HepG2 (cell line): Measurements from ENCODE around the gene RABEP2. TPM values are rescaled to one million over a fixed set of nuclear protein-coding genes. Genes with fewer than 3 reads are reported as not detected.

Experiments
- ATAC-seq: fragments of 200-7000 bp; cut with Tn5 transposase; 3 replicates; pipeline ENCODE4 v1.9.1; 2020; ENCODE audit warnings: mild to moderate bottlenecking, moderate library complexity
- BruUV-seq: library from RNA; stranded (reverse); fragments of 400-500 nt; replicated peaks from 2 replicates; lab custom pipeline; 2021; lab: Mats Ljungman, UMichigan
- CTCF ChIA-PET: fragments of 300-600 bp; formaldehyde crosslinking; extraction: SDS; loops from one replicate; lab custom pipeline; 2021; ENCODE audit warnings: low total read pairs, inconsistent platforms, low intra/inter-chr PET ratio; lab: Yijun Ruan, JAX
- POLR2A ChIA-PET: fragments of 350-600 bp; sonication (Branson Sonifier 250); formaldehyde crosslinking; loops from one replicate; lab custom pipeline; 2020; ENCODE audit warnings: antibody characterized with exemption, inconsistent platforms; lab: Yijun Ruan, JAX
- DNase-seq: peaks from one replicate; pipeline ENCODE4 v3.0.0-alpha.2; 2015; ENCODE audit warnings: low spot score
- FAIRE-seq: peaks from 3 replicates; lab custom pipeline; 2011; peaks lifted over from hg19 to GRCh38; lab: Jason Lieb, UNC
- H2AFZ ChIP-seq: one replicate; pipeline ENCODE4 v1.6.1; 2011; ENCODE audit warnings: low read length, inconsistent platforms
- H3K27ac ChIP-seq: fragments of 300-600 bp; 3 replicates; pipeline ENCODE4 v1.8.0; 2011; ENCODE audit warnings: mixed run types, mild to moderate bottlenecking, mixed read lengths, low read length, inconsistent platforms; ENCODE audit not compliant: insufficient read depth; ENCODE audit errors: extremely low read length
- H3K27me3 ChIP-seq, 2 experiments: fragments of 200-600 bp in 1 of 2; 2 replicates in 1 of 2; 3 replicates in 1 of 2; pipeline versions ENCODE4 v1.6.0 to v1.8.0; 2011; ENCODE audit warnings: low read length in 2 of 2, mild to moderate bottlenecking in 2 of 2, moderate library complexity in 2 of 2, inconsistent platforms in 1 of 2; ENCODE audit not compliant: insufficient read depth in 2 of 2, control insufficient read depth in 1 of 2
- H3K36me3 ChIP-seq, 2 experiments: fragments of 200-600 bp in 1 of 2; replicated peaks in 1 of 2; 2 replicates in 1 of 2; 3 replicates in 1 of 2; pipeline versions ENCODE4 v1.5.1 to v1.8.0; 2011; ENCODE audit warnings: low read length in 2 of 2, inconsistent platforms in 1 of 2; ENCODE audit not compliant: insufficient read depth in 2 of 2, control insufficient read depth in 1 of 2
- H3K4me1 ChIP-seq: 2 replicates; pipeline ENCODE4 v1.5.1; 2012; ENCODE audit warnings: low read length, inconsistent platforms; ENCODE audit not compliant: insufficient read depth
- H3K4me2 ChIP-seq: 2 replicates; pipeline ENCODE4 v1.6.0; 2011; ENCODE audit warnings: low read depth, low read length, inconsistent platforms
- H3K4me3 ChIP-seq, 3 experiments: fragments of 200-600 bp in 1 of 3; sonication (generic), shearing (Covaris generic) in 1 of 3; replicated peaks in 1 of 3; 2 replicates each; pipeline ENCODE4 v1.5.1; 2011 to 2016; ENCODE audit warnings: low read length in 3 of 3, inconsistent platforms in 2 of 3, low read depth in 2 of 3, mild to moderate bottlenecking in 2 of 3, control low read depth in 1 of 3, mixed read lengths in 1 of 3; ENCODE audit not compliant: insufficient read depth in 1 of 3
- H3K79me2 ChIP-seq: one replicate; pipeline ENCODE4 v1.6.1; 2011; ENCODE audit warnings: low read length, inconsistent platforms; ENCODE audit not compliant: insufficient read depth
- H3K9ac ChIP-seq: 2 replicates; pipeline ENCODE4 v1.6.0; 2011; ENCODE audit warnings: mild to moderate bottlenecking, low read depth, low read length, inconsistent platforms; ENCODE audit not compliant: insufficient read depth
- H3K9me3 ChIP-seq: 2 replicates; pipeline ENCODE4 v1.5.1; 2012; ENCODE audit warnings: mild to moderate bottlenecking, low read length
- H4K20me1 ChIP-seq: 2 replicates; pipeline ENCODE4 v1.6.0; 2011; ENCODE audit warnings: inconsistent platforms, mild to moderate bottlenecking, low read length, moderate library complexity; ENCODE audit not compliant: insufficient read depth
- ARNT2 ChIP-seq: sonication (generic); formaldehyde crosslinking; IDR thresholded peaks from 2 replicates; pipeline ENCODE4 v1.8.0; 2022; ENCODE audit warnings: mild to moderate bottlenecking, low read depth, missing genetic modification reagents, moderate library complexity
- BORCS8-MEF2B ChIP-seq: sonication (generic); formaldehyde crosslinking; IDR thresholded peaks from 2 replicates; pipeline ENCODE4 v1.8.0; 2022; ENCODE audit warnings: mild to moderate bottlenecking, missing genetic modification reagents
- CAMTA2 ChIP-seq: sonication (generic); formaldehyde crosslinking; IDR thresholded peaks from 2 replicates; pipeline ENCODE4 v1.4.0; 2020; ENCODE audit warnings: mild to moderate bottlenecking, missing genetic modification reagents, borderline replicate concordance
- EED ChIP-seq: sonication (generic); formaldehyde crosslinking; IDR thresholded peaks from 2 replicates; pipeline ENCODE4 v1.5.0; 2020; ENCODE audit warnings: mild to moderate bottlenecking, missing genetic modification reagents
- HIVEP1 ChIP-seq: sonication (generic); formaldehyde crosslinking; IDR thresholded peaks from 2 replicates; pipeline ENCODE4 v1.4.0; 2020; ENCODE audit warnings: mild to moderate bottlenecking, missing genetic modification reagents
- HNRNPL ChIP-seq: fragments of 200-400 bp; formaldehyde crosslinking; IDR thresholded peaks from 2 replicates; pipeline ENCODE4 v1.6.1; 2017; ENCODE audit warnings: mild to moderate bottlenecking, low read depth, low read length
- HOXA3 ChIP-seq: sonication (generic); formaldehyde crosslinking; IDR thresholded peaks from 2 replicates; pipeline ENCODE4 v1.5.0; 2020; ENCODE audit warnings: missing genetic modification reagents
- SMC3 ChIP-seq: IDR thresholded peaks from 2 replicates; pipeline ENCODE4 v1.6.1; 2011; ENCODE audit warnings: low read length, improper control_type of control experiment
- TAF1 ChIP-seq: sonication (generic); formaldehyde crosslinking; IDR thresholded peaks from 2 replicates; pipeline ENCODE4 v1.4.0; 2020; ENCODE audit warnings: missing genetic modification reagents
- ZBTB1 ChIP-seq: sonication (generic); formaldehyde crosslinking; IDR thresholded peaks from 2 replicates; pipeline ENCODE4 v1.4.0; 2020; ENCODE audit warnings: missing genetic modification reagents, borderline replicate concordance
- ZBTB8A ChIP-seq: sonication (generic); formaldehyde crosslinking; IDR thresholded peaks from 2 replicates; pipeline ENCODE4 v1.4.0; 2020; ENCODE audit warnings: mild to moderate bottlenecking, low read depth, missing genetic modification reagents, borderline replicate concordance
- ZNF333 ChIP-seq: sonication (generic); formaldehyde crosslinking; IDR thresholded peaks from 2 replicates; pipeline ENCODE4 v1.4.0; 2020; ENCODE audit warnings: mild to moderate bottlenecking, missing genetic modification reagents, borderline replicate concordance
- ZNF430 ChIP-seq: sonication (generic); formaldehyde crosslinking; IDR thresholded peaks from 2 replicates; pipeline ENCODE4 v1.9.0; 2021; ENCODE audit warnings: mild to moderate bottlenecking, missing genetic modification reagents
- ZNF766 ChIP-seq: sonication (generic); formaldehyde crosslinking; IDR thresholded peaks from 2 replicates; pipeline ENCODE4 v1.5.0; 2020; ENCODE audit warnings: missing genetic modification reagents, borderline replicate concordance
- ZNF850 ChIP-seq: sonication (generic); formaldehyde crosslinking; conservative IDR thresholded peaks from 2 replicates; pipeline ENCODE4 v1.9.0; 2021; ENCODE audit warnings: mild to moderate bottlenecking, missing genetic modification reagents
- ZNF879 ChIP-seq: sonication (generic); formaldehyde crosslinking; IDR thresholded peaks from 2 replicates; pipeline ENCODE4 v1.8.1; 2023; ENCODE audit warnings: missing genetic modification reagents
- ZSCAN21 ChIP-seq: sonication (generic); formaldehyde crosslinking; IDR thresholded peaks from 2 replicates; pipeline ENCODE4 v1.8.0; 2022; ENCODE audit warnings: mild to moderate bottlenecking, missing genetic modification reagents, moderate library complexity, borderline replicate concordance
- WGBS: methylation state at CpG from one replicate; pipeline ENCODE4 v1.1.6; 2017; ENCODE audit warnings: low lambda C conversion rate; 5-methylcytosine and 5-hydroxymethylcytosine counted together
- in situ Hi-C: cut with HindIII; loops from 2 replicates; pipeline ENCODE4 v1.10.0; 2017; ENCODE audit warnings: low pct_unique_long_range_greater_than_20kb; ENCODE audit not compliant: extremely low pct_ligation_motif_present
- intact Hi-C: fragments of 100-400 bp; cut with micrococcal nuclease; formaldehyde crosslinking; loops from one replicate; pipeline ENCODE4 v1.10.0; 2022; ENCODE audit not compliant: unreplicated experiment
- polyA plus RNA-seq, 8 experiments: library from polyadenylated mRNA; depleted of rRNA in 3 of 8; stranded (reverse) in 7 of 8; unstranded in 1 of 8; fragments of >200 nt; fragmentation: Illumina TruSeq in 4 of 8; extraction: Trizol in 4 of 8; gene quantifications; 2 replicates each; pipeline versions ENCODE4 v1.2.1 to v1.2.3, GENCODE V29; 2011 to 2016; ENCODE audit warnings: low read depth in 4 of 8, missing spikeins in 1 of 8, mixed read lengths in 1 of 8; ENCODE audit not compliant: insufficient read depth in 1 of 8
- total RNA-seq, 5 experiments: library from RNA; depleted of rRNA; stranded (reverse); fragments of >200 nt; fragmentation: Illumina TruSeq; extraction: Trizol; gene quantifications; 2 replicates each; pipeline ENCODE4 v1.2.3, GENCODE V29; 2016; ENCODE audit warnings: low read depth in 1 of 5
- TF ChIP-seq, protein P1 (sequence below): sonication (generic); formaldehyde crosslinking; IDR thresholded peaks from 2 replicates; pipeline ENCODE4 v1.8.1; 2023; ENCODE audit warnings: mild to moderate bottlenecking, inconsistent platforms, moderate library complexity, missing genetic modification reagents, borderline replicate concordance
- TF ChIP-seq, protein P2 (sequence below): sonication (generic); formaldehyde crosslinking; IDR thresholded peaks from 2 replicates; pipeline ENCODE4 v1.5.0; 2020; ENCODE audit warnings: mild to moderate bottlenecking, missing genetic modification reagents
- TF ChIP-seq, protein P3 (sequence below): sonication (generic); formaldehyde crosslinking; IDR thresholded peaks from 2 replicates; pipeline ENCODE4 v1.8.0; 2022; ENCODE audit warnings: missing genetic modification reagents, low read depth, mild to moderate bottlenecking, borderline replicate concordance

RABEP2 gene
- total and polyA plus RNA-seq, 2 of the 13 experiments (the other 11 are each of a cell fraction or from before 2014, with no cell fraction given), result 10.8 to 18.4 TPM

DNA sequence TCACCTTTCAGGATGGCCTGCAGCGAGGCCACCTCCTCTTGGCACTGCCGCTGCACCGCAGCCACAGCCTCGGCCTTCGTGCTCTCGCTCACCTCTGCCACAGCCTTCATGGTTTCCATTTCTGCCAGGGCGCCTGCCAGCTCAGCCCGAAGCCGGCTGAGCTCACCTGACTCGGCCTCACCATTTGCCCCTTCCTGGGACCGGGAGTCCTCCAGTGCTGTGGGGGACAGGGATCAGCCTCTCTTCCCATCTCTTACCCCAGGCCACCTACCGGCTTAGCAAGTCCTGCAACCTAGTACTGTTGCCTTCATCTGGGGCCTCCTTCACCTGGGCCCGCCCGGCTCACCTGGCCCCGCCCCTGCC, 658 bp downstream of the RABEP2 start:
- Histone ChIP-seq H3K4me1 (peaks cover 70% of the 10 kb centered on the region), H2AFZ (no peak overlapping the region), H4K20me1 (no peaks in the 10 kb centered on the region; the same call in 1 of the 2 replicates), H3K9me3 (no peaks in the 10 kb centered on the region), H3K4me2 (peak overlapping the region; percentile 98), H3K27me3 (no peaks in the 10 kb centered on the region), H3K27ac (peak overlapping the region; percentile 89), H3K4me3 (peak overlapping the region; percentile 84 to 99 (median 87)), H3K79me2 (no peaks in the 10 kb centered on the region), H3K9ac (peak overlapping the region; percentile 52), H3K36me3 (peaks cover 2 to 5% of the 10 kb centered on the region in 2 experiments; a peak in 3 of 5 replicates)
- 41% methylated on average over 13 of the region's 15 CpGs for WGBS
- no TSS peak for BruUV-seq
- no peak for DNase-seq
- ChIA-PET CTCF (interaction anchor here (3.9 kb wide), 1 partner anchor 21 kb away, joined by 8 read pairs; no protein-coding TSS in a partner anchor), POLR2A (interaction anchor here (0.5 to 5.7 kb wide), 8 partner anchors 7 to 102 kb away, joined by 3 to 77 read pairs (median 18); partner anchors contain the start of genes ATXN2L, NFATC2IP, SH2B1 and TUFM)
- FAIRE-seq, result no peak
- ATAC-seq, result peak; percentile 30
- intact Hi-C loops, result no loop called here
- in situ Hi-C loops, result no loop called here
- TF ChIP-seq ZNF430 (0 out of 2 replicates have a peak, but pooled peaks have one; percentile 50), ZNF333 (CRISPR knock-in tag) (peak; percentile 91; the same call in 1 of the 2 replicates), SMC3 (no peak), HIVEP1 (CRISPR knock-in tag) (peak; percentile 35; the same call in 1 of the 2 replicates), EED (0 out of 2 replicates have a peak, but pooled peaks have one; percentile 50), ARNT2 (peak; percentile 8; the same call in 1 of the 2 replicates), ZBTB1 (CRISPR knock-in tag) (0 out of 2 replicates have a peak, but pooled peaks have one; percentile 55), ZNF766 (CRISPR knock-in tag) (0 out of 2 replicates have a peak, but pooled peaks have one; percentile 19), ZBTB8A (CRISPR knock-in tag) (no peak), ZSCAN21 (CRISPR knock-in tag) (peak; percentile 19; the same call in 1 of the 2 replicates), TAF1 (CRISPR knock-in tag) (0 out of 2 replicates have a peak, but pooled peaks have one; percentile 12), ZNF850 (CRISPR knock-in tag) (peak; percentile 54; the same call in 1 of the 2 replicates), HOXA3 (CRISPR knock-in tag) (0 out of 2 replicates have a peak, but pooled peaks have one; percentile 13), CAMTA2 (CRISPR knock-in tag) (0 out of 2 replicates have a peak, but pooled peaks have one; percentile 83), BORCS8-MEF2B (CRISPR knock-in tag) (no peak; the same call in 1 of the 2 replicates), HNRNPL (0 out of 2 replicates have a peak, but pooled peaks have one; percentile 32), ZNF879 (0 out of 2 replicates have a peak, but pooled peaks have one; percentile 77)
- TF ChIP-seq, protein P1, sequence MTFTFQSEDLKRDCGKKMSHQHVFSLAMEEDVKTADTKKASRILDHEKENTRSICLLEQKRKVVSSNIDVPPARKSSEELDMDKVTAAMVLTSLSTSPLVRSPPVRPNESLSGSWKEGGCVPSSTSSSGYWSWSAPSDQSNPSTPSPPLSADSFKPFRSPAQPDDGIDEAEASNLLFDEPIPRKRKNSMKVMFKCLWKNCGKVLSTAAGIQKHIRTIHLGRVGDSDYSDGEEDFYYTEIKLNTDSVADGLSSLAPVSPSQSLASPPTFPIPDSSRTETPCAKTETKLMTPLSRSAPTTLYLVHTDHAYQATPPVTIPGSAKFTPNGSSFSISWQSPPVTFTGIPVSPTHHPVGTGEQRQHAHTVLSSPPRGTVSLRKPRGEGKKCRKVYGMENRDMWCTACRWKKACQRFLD (CRISPR knock-in tag), result 0 out of 2 replicates have a peak, but pooled peaks have one; percentile 1
- TF ChIP-seq, protein P2, sequence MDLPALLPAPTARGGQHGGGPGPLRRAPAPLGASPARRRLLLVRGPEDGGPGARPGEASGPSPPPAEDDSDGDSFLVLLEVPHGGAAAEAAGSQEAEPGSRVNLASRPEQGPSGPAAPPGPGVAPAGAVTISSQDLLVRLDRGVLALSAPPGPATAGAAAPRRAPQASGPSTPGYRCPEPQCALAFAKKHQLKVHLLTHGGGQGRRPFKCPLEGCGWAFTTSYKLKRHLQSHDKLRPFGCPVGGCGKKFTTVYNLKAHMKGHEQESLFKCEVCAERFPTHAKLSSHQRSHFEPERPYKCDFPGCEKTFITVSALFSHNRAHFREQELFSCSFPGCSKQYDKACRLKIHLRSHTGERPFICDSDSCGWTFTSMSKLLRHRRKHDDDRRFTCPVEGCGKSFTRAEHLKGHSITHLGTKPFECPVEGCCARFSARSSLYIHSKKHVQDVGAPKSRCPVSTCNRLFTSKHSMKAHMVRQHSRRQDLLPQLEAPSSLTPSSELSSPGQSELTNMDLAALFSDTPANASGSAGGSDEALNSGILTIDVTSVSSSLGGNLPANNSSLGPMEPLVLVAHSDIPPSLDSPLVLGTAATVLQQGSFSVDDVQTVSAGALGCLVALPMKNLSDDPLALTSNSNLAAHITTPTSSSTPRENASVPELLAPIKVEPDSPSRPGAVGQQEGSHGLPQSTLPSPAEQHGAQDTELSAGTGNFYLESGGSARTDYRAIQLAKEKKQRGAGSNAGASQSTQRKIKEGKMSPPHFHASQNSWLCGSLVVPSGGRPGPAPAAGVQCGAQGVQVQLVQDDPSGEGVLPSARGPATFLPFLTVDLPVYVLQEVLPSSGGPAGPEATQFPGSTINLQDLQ (CRISPR knock-in tag), result peak; percentile 71; the same call in 1 of the 2 replicates
- TF ChIP-seq, protein P3, sequence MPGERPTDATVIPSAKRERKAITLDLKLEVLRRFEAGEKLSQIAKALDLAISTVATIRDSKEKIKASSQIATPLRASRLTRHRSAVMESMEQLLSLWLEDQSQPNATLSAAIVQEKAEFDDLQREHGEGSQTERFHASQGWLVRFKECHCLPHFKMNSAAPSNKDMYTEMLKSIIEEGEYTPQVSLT, result no peak
